GM13977 (cell line): ENCODE results near the gene C1orf52.

Experiments used
- DNase-seq: peaks from one replicate; pipeline ENCODE4 v3.0.0; 2012; ENCODE audit warnings: low spot score
- in situ Hi-C: fragments of 300-500 bp; cut with MboI; formaldehyde crosslinking; loops from one replicate; pipeline ENCODE4 v1.12.0; 2022; ENCODE audit warnings: low sequenced_read_pairs, low pct_unique_long_range_greater_than_20kb, mixed read lengths, inconsistent platforms; ENCODE audit not compliant: unreplicated experiment
- TF ChIP-seq, protein P1 (sequence below): IDR thresholded peaks from 2 replicates; pipeline ENCODE4 v1.5.1; 2012; ENCODE audit warnings: mild to moderate bottlenecking, control low read depth; ENCODE audit not compliant: insufficient read depth; ENCODE audit errors: extremely low read depth, missing control alignments

The C1orf52 gene

DNA sequence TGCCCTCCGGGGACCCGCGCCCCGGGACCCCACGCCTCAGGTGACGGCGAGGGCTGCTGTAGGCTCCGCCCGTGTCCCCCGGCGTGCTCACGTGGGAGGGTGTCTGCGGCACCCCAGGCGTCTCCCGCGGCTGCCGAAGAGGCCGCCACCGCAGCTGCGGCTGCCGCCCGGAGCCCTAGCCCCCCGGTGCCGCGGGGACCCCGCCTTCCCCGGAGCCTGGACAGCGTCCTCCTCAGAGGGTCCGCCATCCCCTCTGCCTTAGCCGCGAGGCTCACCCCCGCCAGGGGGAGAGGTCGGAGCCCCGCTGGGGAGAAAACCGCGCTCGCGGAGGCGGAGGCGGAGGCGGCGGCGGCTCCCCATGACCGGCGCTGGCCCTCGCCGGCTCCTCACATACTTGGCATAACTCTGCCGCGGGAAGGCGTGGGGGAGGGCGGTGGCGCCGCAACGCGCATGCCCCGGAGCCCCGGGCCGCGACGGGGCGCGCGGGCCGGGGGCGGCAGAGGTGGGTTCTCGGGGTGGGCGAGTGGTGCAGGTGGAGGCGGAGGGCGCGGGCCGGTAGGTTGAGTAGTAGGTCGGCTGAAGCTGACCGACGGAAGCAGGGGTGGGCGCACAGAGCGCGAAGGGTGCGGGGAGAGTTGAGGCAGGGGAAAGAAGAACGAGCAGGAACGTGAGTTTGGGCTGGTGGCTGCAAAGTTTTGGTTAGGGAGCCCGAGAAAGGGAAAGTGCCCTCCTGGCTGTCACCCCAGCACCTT, 57.9 kb downstream of the C1orf52 start:
- in situ Hi-C loops: no loop called here
- TF ChIP-seq, protein P1, sequence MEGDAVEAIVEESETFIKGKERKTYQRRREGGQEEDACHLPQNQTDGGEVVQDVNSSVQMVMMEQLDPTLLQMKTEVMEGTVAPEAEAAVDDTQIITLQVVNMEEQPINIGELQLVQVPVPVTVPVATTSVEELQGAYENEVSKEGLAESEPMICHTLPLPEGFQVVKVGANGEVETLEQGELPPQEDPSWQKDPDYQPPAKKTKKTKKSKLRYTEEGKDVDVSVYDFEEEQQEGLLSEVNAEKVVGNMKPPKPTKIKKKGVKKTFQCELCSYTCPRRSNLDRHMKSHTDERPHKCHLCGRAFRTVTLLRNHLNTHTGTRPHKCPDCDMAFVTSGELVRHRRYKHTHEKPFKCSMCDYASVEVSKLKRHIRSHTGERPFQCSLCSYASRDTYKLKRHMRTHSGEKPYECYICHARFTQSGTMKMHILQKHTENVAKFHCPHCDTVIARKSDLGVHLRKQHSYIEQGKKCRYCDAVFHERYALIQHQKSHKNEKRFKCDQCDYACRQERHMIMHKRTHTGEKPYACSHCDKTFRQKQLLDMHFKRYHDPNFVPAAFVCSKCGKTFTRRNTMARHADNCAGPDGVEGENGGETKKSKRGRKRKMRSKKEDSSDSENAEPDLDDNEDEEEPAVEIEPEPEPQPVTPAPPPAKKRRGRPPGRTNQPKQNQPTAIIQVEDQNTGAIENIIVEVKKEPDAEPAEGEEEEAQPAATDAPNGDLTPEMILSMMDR: no peak
- DNase-seq: peak; percentile 77

DNA sequence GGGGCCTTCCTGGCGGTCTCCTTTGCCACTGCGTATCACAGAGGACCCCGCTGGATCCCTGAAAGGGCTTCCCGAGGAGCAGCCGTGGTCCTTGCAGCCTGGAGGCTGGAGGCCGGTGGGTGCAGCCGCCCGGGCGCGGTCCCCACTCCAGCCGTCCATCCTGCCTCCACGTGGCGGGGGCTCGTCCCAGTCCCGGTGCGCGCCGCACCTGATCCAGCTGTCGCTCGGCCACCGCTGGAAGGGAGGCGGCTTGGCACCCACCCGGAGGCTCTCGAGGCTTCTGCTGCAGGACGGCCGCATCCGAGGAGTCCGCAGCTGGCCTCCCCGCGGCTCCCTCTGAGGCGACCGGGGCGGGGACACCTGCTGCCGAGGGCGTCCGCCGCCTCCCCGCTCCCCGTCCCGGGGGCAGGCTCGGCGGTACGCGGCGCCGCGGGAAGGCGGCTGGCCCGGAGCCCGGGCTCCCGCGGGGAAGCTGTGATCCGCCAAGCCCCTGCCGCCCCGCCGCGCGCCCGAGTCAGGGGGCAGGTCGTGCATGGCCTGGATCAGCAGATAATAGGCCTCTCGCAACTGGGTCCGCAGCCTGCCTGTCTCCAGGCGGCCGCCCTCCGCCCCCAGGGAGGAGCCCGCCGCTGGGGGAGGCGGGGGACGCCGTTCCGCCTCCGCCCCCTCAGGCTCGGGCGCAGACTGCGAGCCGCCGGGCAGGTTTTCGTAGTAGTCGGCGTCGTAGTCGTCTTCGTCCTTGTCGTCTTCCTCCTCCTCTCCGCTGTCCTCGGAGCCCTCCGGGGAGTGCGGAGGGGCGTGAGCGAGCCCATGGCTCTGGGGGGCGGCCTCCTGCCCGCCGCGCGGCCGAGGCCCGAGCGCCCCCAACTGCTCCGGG, 58.8 kb downstream of the C1orf52 start, which contains the start of gene SYDE2:
Gene SYDE2 (minus strand): TSS at position 554 of the 877 bp plus-strand sequence. CDS start 20 bp downstream, at position 534.
- in situ Hi-C loops: no loop called here
- TF ChIP-seq, protein P1: no peak
- peak; percentile 93 for DNase-seq
